ENCODE data around the gene CTNNA2.

The CTNNA2 gene

GRCh38 chr2:80348953-80349352, 836.1 kb downstream of the CTNNA2 start:
- Histone ChIP-seq H3K18ac (ENCODE audit: low read length) (no peak overlapping the region), H2BK120ac (ENCODE audit: low read depth, low read length) (no peak overlapping the region), H3K23ac (ENCODE audit: low read depth, low read length, poor library complexity) (no peak overlapping the region), H3K14ac (ENCODE audit: low read length) (no peak overlapping the region), H3K27ac (replicated peaks; ENCODE audit: low read length) (no peak overlapping the region), H2BK12ac (ENCODE audit: low read length) (no peak overlapping the region), H3K79me1 (ENCODE audit: low read depth, low read length) (no peaks in the 10 kb centered on the region), H3K4me3 (ENCODE audit: low read length in 2 of 2) (no peak overlapping the region), H3K4me1 (ENCODE audit: control insufficient read depth in 2 of 2, insufficient read depth in 1 of 2, low read depth in 1 of 2, low read length in 2 of 2) (no peaks in the 10 kb centered on the region), H3K4me2 (ENCODE audit: insufficient read depth, low read length, poor library complexity, severe bottlenecking) (no peak overlapping the region), H3K36me3 (replicated peaks in 1 of 2; ENCODE audit: control insufficient read depth in 2 of 2, insufficient read depth in 2 of 2, low read length in 2 of 2) (no peaks in the 10 kb centered on the region), H3K9me3 (replicated peaks in 1 of 2; ENCODE audit: control insufficient read depth in 2 of 2, insufficient read depth in 1 of 2, low read depth in 1 of 2, low read length in 2 of 2) (no peaks in the 10 kb centered on the region), H4K91ac (ENCODE audit: low read depth, low read length, poor library complexity) (no peak overlapping the region), H3K9ac (ENCODE audit: low read depth, low read length, poor library complexity) (no peak overlapping the region), H2AFZ (ENCODE audit: low read length) (no peak overlapping the region), H4K8ac (ENCODE audit: low read depth, low read length) (no peak overlapping the region), H2BK5ac (ENCODE audit: low read length) (no peak overlapping the region), H2BK15ac (ENCODE audit: low read length) (no peak overlapping the region), H3K4ac (ENCODE audit: low read length) (no peak overlapping the region), H2AK5ac (ENCODE audit: low read depth, low read length) (no peak overlapping the region), H3K27me3 (ENCODE audit: control insufficient read depth in 3 of 3, insufficient read depth in 3 of 3, low read depth in 1 of 3, low read length in 3 of 3) (no peaks in the 10 kb centered on the region)
- DNase-seq (ENCODE audit: low spot score), result no peak

- no CpG with 5 or more reads among the region's 3 CpGs for WGBS, 2 donors (ENCODE audit: extremely low coverage in 2 of 2, insufficient read length in 2 of 2, insufficient replicate concordance in 1 of 2)
- Histone ChIP-seq H3K79me1 (ENCODE audit: low read depth, low read length) (no peaks in the 10 kb centered on the region), H3K4me1 (ENCODE audit: control insufficient read depth in 2 of 2, insufficient read depth in 1 of 2, low read depth in 1 of 2, low read length in 2 of 2) (no peaks in the 10 kb centered on the region), H3K36me3 (replicated peaks in 1 of 2; ENCODE audit: control insufficient read depth in 2 of 2, insufficient read depth in 2 of 2, low read length in 2 of 2) (no peaks in the 10 kb centered on the region), H3K18ac (ENCODE audit: low read length) (no peak overlapping the region), H3K27me3 (ENCODE audit: control insufficient read depth in 3 of 3, insufficient read depth in 3 of 3, low read depth in 1 of 3, low read length in 3 of 3) (no peaks in the 10 kb centered on the region), H2BK120ac (ENCODE audit: low read depth, low read length) (no peak overlapping the region), H2BK5ac (ENCODE audit: low read length) (no peak overlapping the region), H3K9ac (ENCODE audit: low read depth, low read length, poor library complexity) (no peak overlapping the region), H3K23ac (ENCODE audit: low read depth, low read length, poor library complexity) (no peak overlapping the region), H2BK15ac (ENCODE audit: low read length) (no peak overlapping the region), H4K91ac (ENCODE audit: low read depth, low read length, poor library complexity) (no peak overlapping the region), H2BK12ac (ENCODE audit: low read length) (no peak overlapping the region), H3K9me3 (replicated peaks in 1 of 2; ENCODE audit: control insufficient read depth in 2 of 2, insufficient read depth in 1 of 2, low read depth in 1 of 2, low read length in 2 of 2) (no peaks in the 10 kb centered on the region), H3K4me2 (ENCODE audit: insufficient read depth, low read length, poor library complexity, severe bottlenecking) (no peak overlapping the region), H3K14ac (ENCODE audit: low read length) (no peak overlapping the region), H3K4ac (ENCODE audit: low read length) (no peak overlapping the region), H3K4me3 (ENCODE audit: low read length in 2 of 2) (no peak overlapping the region), H4K8ac (ENCODE audit: low read depth, low read length) (no peak overlapping the region), H2AFZ (ENCODE audit: low read length) (no peak overlapping the region), H2AK5ac (ENCODE audit: low read depth, low read length) (no peak overlapping the region), H3K27ac (replicated peaks; ENCODE audit: low read length) (no peak overlapping the region)
- DNase-seq (ENCODE audit: low spot score), result no peak
These were observed 838.4 kb downstream of the CTNNA2 start for GRCh38 chr2:80351231-80351630.

GRCh38 chr2:80354858-80355257, 842.0 kb downstream of the CTNNA2 start:
- no peak overlapping the region for H3K4me2 ChIP-seq (ENCODE audit: insufficient read depth, low read length, poor library complexity, severe bottlenecking)
- H3K27ac ChIP-seq (replicated peaks; ENCODE audit: low read length), result no peak overlapping the region
- H2AK5ac ChIP-seq (ENCODE audit: low read depth, low read length), result no peak overlapping the region
- no peak overlapping the region for H4K8ac ChIP-seq (ENCODE audit: low read depth, low read length)
- H2BK12ac ChIP-seq (ENCODE audit: low read length), result no peak overlapping the region
- no peak overlapping the region for H3K4ac ChIP-seq (ENCODE audit: low read length)
- H3K9me3 ChIP-seq (replicated peaks in 1 of 2; ENCODE audit: control insufficient read depth in 2 of 2, insufficient read depth in 1 of 2, low read depth in 1 of 2, low read length in 2 of 2), result no peaks in the 10 kb centered on the region
- no CpG with 5 or more reads among the region's 1 CpG for WGBS, 2 donors (ENCODE audit: extremely low coverage in 2 of 2, insufficient read length in 2 of 2, insufficient replicate concordance in 1 of 2)
- no peak overlapping the region for H4K91ac ChIP-seq (ENCODE audit: low read depth, low read length, poor library complexity)
- no peak overlapping the region for H3K14ac ChIP-seq (ENCODE audit: low read length)
- no peaks in the 10 kb centered on the region for H3K27me3 ChIP-seq (ENCODE audit: control insufficient read depth in 3 of 3, insufficient read depth in 3 of 3, low read depth in 1 of 3, low read length in 3 of 3)
- H3K9ac ChIP-seq (ENCODE audit: low read depth, low read length, poor library complexity), result no peak overlapping the region
- no peak overlapping the region for H2AFZ ChIP-seq (ENCODE audit: low read length)
- H3K36me3 ChIP-seq (replicated peaks in 1 of 2; ENCODE audit: control insufficient read depth in 2 of 2, insufficient read depth in 2 of 2, low read length in 2 of 2), result no peaks in the 10 kb centered on the region
- no peak overlapping the region for H2BK15ac ChIP-seq (ENCODE audit: low read length)
- H3K79me1 ChIP-seq (ENCODE audit: low read depth, low read length), result no peaks in the 10 kb centered on the region
- H2BK120ac ChIP-seq (ENCODE audit: low read depth, low read length), result no peak overlapping the region
- H2BK5ac ChIP-seq (ENCODE audit: low read length), result no peak overlapping the region
- H3K4me1 ChIP-seq (ENCODE audit: control insufficient read depth in 2 of 2, insufficient read depth in 1 of 2, low read depth in 1 of 2, low read length in 2 of 2), result no peaks in the 10 kb centered on the region
- no peak overlapping the region for H3K18ac ChIP-seq (ENCODE audit: low read length)
- H3K23ac ChIP-seq (ENCODE audit: low read depth, low read length, poor library complexity), result no peak overlapping the region
- DNase-seq (ENCODE audit: low spot score), result no peak
- no peak overlapping the region for H3K4me3 ChIP-seq (ENCODE audit: low read length in 2 of 2)

- Histone ChIP-seq H2BK5ac (ENCODE audit: low read length) (no peak overlapping the region), H4K91ac (ENCODE audit: low read depth, low read length, poor library complexity) (no peak overlapping the region), H3K4me2 (ENCODE audit: insufficient read depth, low read length, poor library complexity, severe bottlenecking) (no peak overlapping the region), H3K4me1 (ENCODE audit: control insufficient read depth in 2 of 2, insufficient read depth in 1 of 2, low read depth in 1 of 2, low read length in 2 of 2) (peaks cover 0 to 7% of the 10 kb centered on the region in 2 donors), H2BK12ac (ENCODE audit: low read length) (no peak overlapping the region), H4K8ac (ENCODE audit: low read depth, low read length) (no peak overlapping the region), H3K36me3 (replicated peaks in 1 of 2; ENCODE audit: control insufficient read depth in 2 of 2, insufficient read depth in 2 of 2, low read length in 2 of 2) (no peaks in the 10 kb centered on the region), H3K9ac (ENCODE audit: low read depth, low read length, poor library complexity) (no peak overlapping the region), H3K79me1 (ENCODE audit: low read depth, low read length) (no peaks in the 10 kb centered on the region), H3K4ac (ENCODE audit: low read length) (no peak overlapping the region), H3K27ac (replicated peaks; ENCODE audit: low read length) (no peak overlapping the region), H2AK5ac (ENCODE audit: low read depth, low read length) (no peak overlapping the region), H2AFZ (ENCODE audit: low read length) (no peak overlapping the region), H3K27me3 (ENCODE audit: control insufficient read depth in 3 of 3, insufficient read depth in 3 of 3, low read depth in 1 of 3, low read length in 3 of 3) (no peaks in the 10 kb centered on the region), H2BK120ac (ENCODE audit: low read depth, low read length) (no peak overlapping the region), H2BK15ac (ENCODE audit: low read length) (no peak overlapping the region), H3K14ac (ENCODE audit: low read length) (no peak overlapping the region), H3K23ac (ENCODE audit: low read depth, low read length, poor library complexity) (no peak overlapping the region), H3K4me3 (ENCODE audit: low read length in 2 of 2) (no peak overlapping the region), H3K18ac (ENCODE audit: low read length) (no peak overlapping the region), H3K9me3 (replicated peaks in 1 of 2; ENCODE audit: control insufficient read depth in 2 of 2, insufficient read depth in 1 of 2, low read depth in 1 of 2, low read length in 2 of 2) (no peaks in the 10 kb centered on the region)
- no peak for DNase-seq (ENCODE audit: low spot score)
These were observed 849.1 kb downstream of the CTNNA2 start for GRCh38 chr2:80361904-80362303.
